Endothelial cell of umbilical vein (primary cell): ENCODE data around the gene HDLBP.

Source experiments
- GATA2 ChIP-seq: IDR thresholded peaks from 2 replicates; pipeline ENCODE4 v1.7.0; 2011; ENCODE audit warnings: low read depth, mild to moderate bottlenecking, moderate library complexity, mixed read lengths, low read length; ENCODE audit not compliant: insufficient read length, insufficient read depth
- MYC ChIP-seq: IDR thresholded peaks from one replicate; pipeline ENCODE4 v1.6.1; 2011; ENCODE audit warnings: mild to moderate bottlenecking, low read depth, low read length
- POLR2A ChIP-seq: IDR thresholded peaks from 2 replicates; pipeline ENCODE4 v1.6.1; 2012; ENCODE audit warnings: low read depth, mild to moderate bottlenecking, control low read depth, low read length
- TF ChIP-seq, protein P1 (sequence below), 2 donors: IDR thresholded peaks; 1 replicate in 1 of 2; 2 replicates in 1 of 2; pipeline ENCODE4 v1.5.1; 2011; ENCODE audit warnings: low read length in 2 of 2, mild to moderate bottlenecking in 2 of 2, moderate library complexity in 2 of 2, control low read depth in 1 of 2, inconsistent platforms in 1 of 2, low read depth in 1 of 2; ENCODE audit not compliant: insufficient read depth in 1 of 2; ENCODE audit errors: extremely low read depth in 1 of 2

- TF ChIP-seq, protein P1, sequence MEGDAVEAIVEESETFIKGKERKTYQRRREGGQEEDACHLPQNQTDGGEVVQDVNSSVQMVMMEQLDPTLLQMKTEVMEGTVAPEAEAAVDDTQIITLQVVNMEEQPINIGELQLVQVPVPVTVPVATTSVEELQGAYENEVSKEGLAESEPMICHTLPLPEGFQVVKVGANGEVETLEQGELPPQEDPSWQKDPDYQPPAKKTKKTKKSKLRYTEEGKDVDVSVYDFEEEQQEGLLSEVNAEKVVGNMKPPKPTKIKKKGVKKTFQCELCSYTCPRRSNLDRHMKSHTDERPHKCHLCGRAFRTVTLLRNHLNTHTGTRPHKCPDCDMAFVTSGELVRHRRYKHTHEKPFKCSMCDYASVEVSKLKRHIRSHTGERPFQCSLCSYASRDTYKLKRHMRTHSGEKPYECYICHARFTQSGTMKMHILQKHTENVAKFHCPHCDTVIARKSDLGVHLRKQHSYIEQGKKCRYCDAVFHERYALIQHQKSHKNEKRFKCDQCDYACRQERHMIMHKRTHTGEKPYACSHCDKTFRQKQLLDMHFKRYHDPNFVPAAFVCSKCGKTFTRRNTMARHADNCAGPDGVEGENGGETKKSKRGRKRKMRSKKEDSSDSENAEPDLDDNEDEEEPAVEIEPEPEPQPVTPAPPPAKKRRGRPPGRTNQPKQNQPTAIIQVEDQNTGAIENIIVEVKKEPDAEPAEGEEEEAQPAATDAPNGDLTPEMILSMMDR (IDR thresholded peaks at IDR 0.05; ENCODE audit: extremely low read depth in 1 of 2, insufficient read depth in 1 of 2, low read depth in 1 of 2, low read length in 2 of 2): no peak
- TF ChIP-seq POLR2A: no peak
- no peak for TF ChIP-seq GATA2
- no peak for TF ChIP-seq MYC
Observed at GRCh38 chr2:241261628-241262027, 53.8 kb downstream of the HDLBP start.
